Measurements from ENCODE around the gene PASK.

The PASK gene

GRCh38 chr2:241187918-241188234 lies 38.6 kb upstream of the PASK start:
- no peak for TF ChIP-seq EP300 (IDR thresholded peaks at IDR 0.05; ENCODE audit: borderline replicate concordance)
- no peak for TF ChIP-seq EGR1 (IDR thresholded peaks at IDR 0.05)
- no peak for TF ChIP-seq ZBTB7A (IDR thresholded peaks at IDR 0.05; ENCODE audit: low read depth)
- TF ChIP-seq TEAD4 (IDR thresholded peaks at IDR 0.05), result no peak
- TF ChIP-seq MAX (IDR thresholded peaks at IDR 0.05), result no peak
- TF ChIP-seq NFIC (IDR thresholded peaks at IDR 0.05), result no peak
- no peak for TF ChIP-seq RAD21 (IDR thresholded peaks at IDR 0.05; ENCODE audit: low read depth)
- TF ChIP-seq FOXM1 (IDR thresholded peaks at IDR 0.05; ENCODE audit: borderline replicate concordance, low read depth), result no peak
- no peak for TF ChIP-seq CEBPB (IDR thresholded peaks at IDR 0.05)
- no peak for TF ChIP-seq YY1 (IDR thresholded peaks at IDR 0.05; ENCODE audit: low read depth)
- TF ChIP-seq TCF12 (IDR thresholded peaks at IDR 0.05; ENCODE audit: low read depth), result no peak
- TF ChIP-seq TAF1 (IDR thresholded peaks at IDR 0.05; ENCODE audit: low read depth), result no peak
- TF ChIP-seq CREB1 (IDR thresholded peaks at IDR 0.05; ENCODE audit: low read depth), result no peak
- TF ChIP-seq REST (IDR thresholded peaks at IDR 0.05; ENCODE audit: low read depth), result no peak
- no peak for TF ChIP-seq USF1 (IDR thresholded peaks at IDR 0.05)

GRCh38 chr2:241187101-241187917 lies 38.0 kb upstream of the PASK start:
- no peak for TF ChIP-seq YY1 (IDR thresholded peaks at IDR 0.05; ENCODE audit: low read depth)
- TF ChIP-seq MAX (IDR thresholded peaks at IDR 0.05), result no peak
- no peak for TF ChIP-seq TCF12 (IDR thresholded peaks at IDR 0.05; ENCODE audit: low read depth)
- TF ChIP-seq RAD21 (IDR thresholded peaks at IDR 0.05; ENCODE audit: low read depth), result no peak
- no peak for TF ChIP-seq CREB1 (IDR thresholded peaks at IDR 0.05; ENCODE audit: low read depth)

GRCh38 chr2:241185961-241186360 lies 36.7 kb upstream of the PASK start:
- TF ChIP-seq USF1 (IDR thresholded peaks at IDR 0.05), result no peak
- no peak for TF ChIP-seq TEAD4 (IDR thresholded peaks at IDR 0.05)
- no peak for TF ChIP-seq MAX (IDR thresholded peaks at IDR 0.05)
- no peak for TF ChIP-seq REST (IDR thresholded peaks at IDR 0.05; ENCODE audit: low read depth)

GRCh38 chr2:241184901-241185300 lies 35.6 kb upstream of the PASK start:
- no peak for TF ChIP-seq USF1 (IDR thresholded peaks at IDR 0.05)

GRCh38 chr2:241183221-241183620 lies 33.9 kb upstream of the PASK start:
- TF ChIP-seq NFIC (IDR thresholded peaks at IDR 0.05) (no peak), YY1 (IDR thresholded peaks at IDR 0.05; ENCODE audit: low read depth) (no peak), CEBPB (IDR thresholded peaks at IDR 0.05) (no peak), CREB1 (IDR thresholded peaks at IDR 0.05; ENCODE audit: low read depth) (no peak), EP300 (IDR thresholded peaks at IDR 0.05; ENCODE audit: borderline replicate concordance) (no peak)

- TF ChIP-seq RAD21 (IDR thresholded peaks at IDR 0.05; ENCODE audit: low read depth) (no peak), REST (IDR thresholded peaks at IDR 0.05; ENCODE audit: low read depth) (no peak), TCF12 (IDR thresholded peaks at IDR 0.05; ENCODE audit: low read depth) (no peak), NFIC (IDR thresholded peaks at IDR 0.05) (no peak), MAX (IDR thresholded peaks at IDR 0.05) (no peak), CEBPB (IDR thresholded peaks at IDR 0.05) (no peak)
Measured at GRCh38 chr2:241182531-241183133, 33.4 kb upstream of the PASK start.
